MV-4-11 (cell line): ENCODE results near the gene DCAF15.
A peak's percentile ranks its signal among the peaks of the same experiment; 100 is the strongest.

Source experiments
- DNase-seq: peaks from one replicate; lab custom pipeline; 2025; lab: John Stamatoyannopoulos, UW

DCAF15 gene

GRCh38 chr19:13930402-13930801 is 21.9 kb upstream of the DCAF15 start:
- no peak for DNase-seq

- DNase-seq, result no peak
Observed at GRCh38 chr19:13931391-13932148, 20.7 kb upstream of the DCAF15 start.

- no peak for DNase-seq
Observed at GRCh38 chr19:13932149-13932637, 20.1 kb upstream of the DCAF15 start.

GRCh38 chr19:13932911-13933393 is 19.4 kb upstream of the DCAF15 start:
- DNase-seq, result no peak

- DNase-seq, result no peak
Observed at GRCh38 chr19:13934785-13935109, 17.6 kb upstream of the DCAF15 start.

GRCh38 chr19:13935765-13936510 is 16.4 kb upstream of the DCAF15 start:
- DNase-seq, result peak; percentile 38

GRCh38 chr19:13937479-13938300 is 14.6 kb upstream of the DCAF15 start:
- no peak for DNase-seq

- no peak for DNase-seq
Observed at GRCh38 chr19:13938301-13939064, 13.8 kb upstream of the DCAF15 start, which contains the start of gene PODNL1. PODNL1 (minus strand) TSS chr19:13938417; CDS start chr19:13938181, 236 bp downstream.

- peak; percentile 39 for DNase-seq
Observed at GRCh38 chr19:13942023-13942684, 10.2 kb upstream of the DCAF15 start.

- no peak for DNase-seq
Observed at GRCh38 chr19:13946414-13946813, 5.9 kb upstream of the DCAF15 start.

- no peak for DNase-seq
Observed at GRCh38 chr19:13951043-13951442, 1.3 kb upstream of the DCAF15 start.

GRCh38 chr19:13951799-13952153 is 533 bp upstream of the DCAF15 start:
- no peak for DNase-seq

- peak; percentile 30 for DNase-seq
Observed at GRCh38 chr19:13952931-13953531, 722 bp downstream of the DCAF15 start.

GRCh38 chr19:13954185-13954584 is 1.9 kb downstream of the DCAF15 start:
- DNase-seq, result no peak

- DNase-seq, result no peak
Observed at GRCh38 chr19:13955662-13956364, 3.5 kb downstream of the DCAF15 start.

- no peak for DNase-seq
Observed at GRCh38 chr19:13956365-13956744, 4.0 kb downstream of the DCAF15 start.

- DNase-seq, result no peak
Observed at GRCh38 chr19:13957051-13957450, 4.7 kb downstream of the DCAF15 start.

- DNase-seq, result no peak
Observed at GRCh38 chr19:13958043-13958442, 5.7 kb downstream of the DCAF15 start.

- DNase-seq, result no peak
Observed at GRCh38 chr19:13959141-13959961, 7.0 kb downstream of the DCAF15 start.
